ENCODE measurements around the gene SORL1-AS1.
"Not testable (repeated sequence)": the region's sequence is repeated elsewhere in the genome, so short reads cannot be mapped to it uniquely, and the experiment has no call there.

SORL1-AS1 gene

DNA sequence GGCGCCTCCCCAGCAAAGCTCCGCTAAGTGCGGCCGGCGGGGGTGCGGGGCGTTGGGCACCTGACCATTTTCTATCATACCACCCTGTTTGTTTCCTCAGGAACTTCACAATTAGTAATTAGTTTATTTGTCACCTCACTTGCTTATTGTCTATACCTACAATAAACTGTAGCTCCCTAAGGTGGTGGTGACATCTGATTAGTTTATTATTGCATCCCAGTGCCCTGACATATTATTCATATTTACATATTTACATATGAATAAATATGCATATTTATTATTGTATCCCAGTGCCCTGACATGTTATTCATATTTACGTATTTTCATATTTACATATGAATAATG, 25.4 kb downstream of the SORL1-AS1 start:
- DNase-seq (ENCODE audit: low spot score), result no peak

DNA sequence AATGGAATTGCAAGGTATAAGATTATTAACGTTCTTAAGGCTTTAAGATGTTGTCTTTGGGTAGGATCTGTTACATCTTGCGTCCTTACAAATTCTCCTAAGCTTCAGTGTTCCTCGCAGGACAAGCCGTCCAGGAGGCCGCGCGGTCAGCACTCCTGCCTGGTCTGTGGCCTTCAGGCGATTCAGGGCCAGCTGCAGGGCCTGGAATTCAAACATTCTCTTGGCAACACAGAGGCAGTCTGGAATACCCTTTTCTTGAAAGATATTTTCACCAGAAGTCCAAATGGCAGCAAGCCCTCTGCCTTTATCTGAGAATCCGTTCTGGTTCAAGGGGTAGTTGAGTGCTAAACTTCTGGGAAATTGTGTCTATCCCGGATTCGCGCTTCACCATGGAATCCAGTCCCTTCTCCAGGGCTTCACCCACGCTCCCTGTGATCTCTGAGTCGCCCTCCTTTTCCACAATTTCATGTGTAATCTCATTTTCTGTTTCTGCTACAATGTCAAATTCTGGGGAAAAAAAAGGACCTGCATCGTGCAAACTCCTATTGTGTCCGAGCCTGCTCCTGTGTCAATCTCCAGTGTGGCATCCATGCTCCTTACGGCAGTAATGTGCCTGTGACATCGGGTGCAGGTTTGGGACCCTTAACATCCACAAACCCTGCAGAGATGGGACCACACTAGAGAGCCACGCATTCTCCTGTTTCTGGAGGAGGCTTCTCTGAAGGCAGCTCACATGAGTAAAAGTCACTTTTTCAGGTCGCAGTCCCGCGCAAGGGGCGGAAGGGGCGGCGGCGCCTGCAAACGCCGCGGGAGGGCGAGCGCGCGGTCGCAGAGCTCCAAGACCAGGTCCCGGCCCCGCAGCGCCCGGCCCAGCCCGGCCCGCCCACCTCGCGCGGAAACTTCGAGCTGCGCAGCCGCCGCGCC, 26.0 kb downstream of the SORL1-AS1 start:
- DNase-seq (ENCODE audit: low spot score), result no peak

DNA sequence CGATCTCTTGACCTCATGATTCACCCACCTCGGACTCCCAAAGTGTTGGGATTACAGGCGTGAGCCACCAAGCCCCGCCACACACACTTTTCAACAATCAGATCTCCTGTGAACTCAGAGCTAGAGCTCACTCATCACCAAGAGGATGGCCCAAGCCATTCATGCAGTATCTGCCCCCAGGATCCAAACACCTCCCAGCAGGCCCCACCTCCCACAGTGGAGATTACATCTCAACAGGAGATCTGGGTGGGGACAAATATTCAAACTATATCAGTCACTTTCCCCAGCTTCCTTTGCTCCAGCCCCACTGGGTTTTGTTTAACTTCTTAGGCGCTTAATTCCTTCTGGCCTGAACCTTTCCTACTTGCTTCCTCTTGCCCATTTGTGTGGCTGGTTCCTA, 26.9 kb downstream of the SORL1-AS1 start:
- no peak for DNase-seq (ENCODE audit: low spot score)

DNA sequence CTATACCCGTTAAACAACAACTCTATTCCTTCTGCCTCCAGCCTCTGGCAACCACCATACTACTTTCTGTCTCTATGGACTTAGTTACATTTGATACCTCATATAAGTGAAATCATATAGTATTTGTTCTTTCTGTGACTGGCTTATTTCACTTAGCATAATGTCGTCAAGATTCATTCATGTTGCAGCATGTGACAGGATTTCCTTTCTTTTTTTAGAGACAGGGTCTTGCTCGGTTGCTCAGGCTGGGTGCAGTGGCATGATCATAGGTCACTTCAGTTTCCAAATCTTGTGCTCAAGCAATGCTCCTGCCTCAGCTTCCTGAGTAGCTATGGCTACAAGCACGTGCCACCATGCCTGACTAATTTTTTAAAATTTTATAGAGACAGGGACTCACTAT, 30.1 kb downstream of the SORL1-AS1 start:
- DNase-seq (ENCODE audit: low spot score), result no peak

DNA sequence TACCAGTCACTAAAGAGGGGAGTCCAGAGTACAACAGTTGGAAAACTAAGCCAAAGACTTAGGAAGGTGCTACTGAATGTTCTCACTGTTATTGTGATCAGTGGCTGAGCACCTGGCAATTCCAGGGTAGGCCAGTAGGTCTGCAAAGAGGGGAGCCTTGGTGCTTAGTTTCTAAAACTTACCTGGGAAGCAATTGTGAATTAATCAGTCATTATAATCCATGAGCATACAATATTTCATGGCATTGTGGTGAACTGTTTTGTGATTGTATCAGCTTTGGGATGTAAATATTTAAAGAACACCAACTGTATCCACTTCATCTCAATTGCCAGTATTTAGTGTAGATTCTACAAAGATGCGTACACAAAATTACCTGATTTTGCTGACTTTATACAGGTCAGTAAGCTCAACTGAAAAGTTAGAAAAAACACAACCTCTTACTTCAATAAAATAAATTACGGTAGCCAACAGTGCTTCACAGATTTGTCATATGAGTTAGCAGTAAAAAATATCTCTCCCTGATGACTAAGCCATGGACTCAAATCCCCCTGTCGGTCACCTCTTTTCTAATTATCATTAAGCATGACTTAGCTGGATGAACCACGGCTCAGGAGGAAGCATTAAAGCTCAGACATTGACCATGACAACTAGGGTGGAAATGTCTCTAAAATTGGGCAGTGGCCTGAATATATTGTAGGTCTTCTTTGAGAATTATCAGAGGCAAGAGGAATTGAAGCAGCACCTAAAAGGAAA, 31.4 kb downstream of the SORL1-AS1 start:
- no peak for DNase-seq (ENCODE audit: low spot score)

DNA sequence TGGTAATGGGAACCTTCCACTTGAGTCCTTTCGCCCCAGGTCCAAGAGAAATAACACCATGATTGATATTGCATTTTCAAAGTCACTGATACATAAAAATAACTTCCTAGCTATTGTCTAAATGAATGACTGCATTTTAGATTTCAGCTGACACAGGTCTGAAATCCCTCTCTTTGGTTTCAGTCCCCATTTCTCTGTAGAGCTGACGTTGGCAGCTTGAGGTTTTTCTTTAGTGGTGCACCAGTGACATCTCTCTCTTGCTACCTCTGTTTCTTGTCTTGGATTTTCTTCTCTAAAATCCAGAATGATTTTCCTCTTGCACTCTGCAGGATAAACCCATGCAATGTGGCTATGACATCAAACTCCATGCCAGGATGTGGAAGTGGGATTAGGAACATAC, 32.4 kb downstream of the SORL1-AS1 start:
- no peak for DNase-seq (ENCODE audit: low spot score)

DNA sequence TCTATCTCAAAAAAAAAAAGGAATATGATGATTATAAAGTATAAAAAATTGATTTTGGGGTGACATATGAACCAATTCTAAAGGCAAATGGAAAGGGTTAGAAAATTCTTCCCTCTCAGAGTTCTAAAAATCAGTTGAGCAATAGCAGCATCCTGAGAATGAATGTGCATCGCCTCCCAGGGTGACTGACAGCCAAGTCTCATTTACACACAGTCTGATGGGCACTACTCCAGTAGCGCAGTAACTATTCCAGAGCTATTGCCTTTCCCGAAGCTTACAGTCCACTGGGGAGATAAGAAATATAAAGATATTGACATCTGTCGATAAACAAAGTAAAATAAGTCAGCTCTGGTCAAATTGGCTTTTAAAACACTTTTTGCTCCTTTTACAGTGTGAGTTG, 32.9 kb downstream of the SORL1-AS1 start:
- DNase-seq (ENCODE audit: low spot score), result no peak

DNA sequence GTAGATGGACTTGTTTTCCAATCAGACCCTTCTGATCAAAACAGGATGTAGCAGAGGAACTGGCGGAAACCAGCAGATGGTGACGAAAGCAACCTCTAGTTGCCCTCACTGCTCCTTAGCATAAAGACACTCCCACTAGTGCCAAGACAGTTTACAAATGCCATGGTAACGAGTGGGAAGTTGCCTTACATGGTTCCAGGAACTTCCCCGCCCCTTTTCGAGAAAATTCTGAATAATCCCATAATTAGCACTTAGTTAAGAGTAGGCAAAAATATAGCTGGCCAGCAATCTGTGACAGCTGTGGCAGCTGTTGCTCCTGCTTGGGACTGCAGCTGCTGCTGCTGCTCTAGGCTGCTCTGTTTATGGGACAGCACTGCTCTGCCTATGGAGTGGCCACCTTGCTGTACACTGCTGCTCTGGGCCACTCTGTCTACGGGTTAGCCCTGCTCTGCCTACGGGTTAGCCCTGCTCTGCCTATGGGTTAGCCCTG, 34.1 kb downstream of the SORL1-AS1 start:
- no peak for DNase-seq (ENCODE audit: low spot score)

DNA sequence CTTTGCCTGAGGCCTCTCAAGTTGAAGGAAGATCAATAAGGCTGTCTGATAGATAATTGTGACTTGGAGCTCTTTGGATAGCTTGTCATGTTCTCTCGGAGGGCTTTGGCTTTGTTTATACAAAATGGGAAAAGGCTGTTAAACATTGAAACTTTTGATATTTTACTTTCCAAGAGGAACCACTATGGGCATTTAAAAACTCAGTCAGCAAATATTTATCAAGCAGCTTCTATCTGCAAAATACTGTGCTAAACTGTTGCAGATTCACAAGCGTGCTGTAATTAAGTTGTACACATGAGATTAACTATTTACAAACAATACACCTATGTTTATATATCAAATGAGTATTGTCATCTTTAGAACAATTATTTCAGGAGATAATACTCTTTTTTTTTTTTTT, 35.2 kb downstream of the SORL1-AS1 start:
- no peak for DNase-seq (ENCODE audit: low spot score)

DNA sequence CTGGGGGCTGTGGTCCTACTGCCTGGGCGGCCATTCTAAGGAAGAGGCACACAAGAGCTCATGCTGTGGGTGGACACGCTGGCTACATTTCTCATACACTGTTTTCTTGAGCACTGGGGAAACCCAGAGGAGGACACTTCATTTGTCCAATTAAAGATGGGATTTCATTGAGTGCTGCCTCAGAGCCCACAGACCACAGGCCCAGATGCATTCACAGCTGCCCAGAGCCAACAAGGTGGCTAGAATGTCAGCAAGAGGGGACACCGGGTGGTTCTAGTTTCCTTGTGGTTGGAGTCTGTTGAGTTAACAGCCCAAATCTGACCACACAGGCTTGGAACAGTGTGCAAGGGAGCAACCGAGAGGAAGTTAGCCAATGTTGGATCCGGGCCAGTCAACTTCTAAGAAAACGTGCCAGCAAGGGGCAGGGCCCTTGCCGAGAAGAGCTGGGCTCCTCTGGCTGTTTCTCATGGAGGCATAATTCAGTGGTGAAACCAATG, 35.7 kb downstream of the SORL1-AS1 start:
- DNase-seq (ENCODE audit: low spot score), result no peak

DNA sequence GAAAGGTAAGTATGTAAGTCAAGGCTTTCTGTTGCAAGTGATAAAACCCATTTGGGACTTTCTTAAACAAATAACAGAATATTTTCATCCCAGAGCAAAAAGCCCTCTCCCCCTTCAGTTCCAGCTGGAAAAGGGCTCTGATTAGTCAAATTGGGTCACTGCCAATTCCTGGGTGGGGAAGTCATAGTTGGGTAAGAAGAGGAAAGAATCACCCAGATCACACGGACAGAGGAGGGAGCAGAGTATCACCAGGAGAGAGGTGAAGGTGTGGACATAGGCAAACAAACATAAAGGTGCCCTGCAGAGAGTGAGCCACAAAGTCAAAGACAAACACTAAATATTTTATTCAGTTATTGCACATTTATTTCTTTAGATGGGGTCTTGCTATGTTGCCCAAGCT, 36.9 kb downstream of the SORL1-AS1 start:
- no peak for DNase-seq (ENCODE audit: low spot score)

DNA sequence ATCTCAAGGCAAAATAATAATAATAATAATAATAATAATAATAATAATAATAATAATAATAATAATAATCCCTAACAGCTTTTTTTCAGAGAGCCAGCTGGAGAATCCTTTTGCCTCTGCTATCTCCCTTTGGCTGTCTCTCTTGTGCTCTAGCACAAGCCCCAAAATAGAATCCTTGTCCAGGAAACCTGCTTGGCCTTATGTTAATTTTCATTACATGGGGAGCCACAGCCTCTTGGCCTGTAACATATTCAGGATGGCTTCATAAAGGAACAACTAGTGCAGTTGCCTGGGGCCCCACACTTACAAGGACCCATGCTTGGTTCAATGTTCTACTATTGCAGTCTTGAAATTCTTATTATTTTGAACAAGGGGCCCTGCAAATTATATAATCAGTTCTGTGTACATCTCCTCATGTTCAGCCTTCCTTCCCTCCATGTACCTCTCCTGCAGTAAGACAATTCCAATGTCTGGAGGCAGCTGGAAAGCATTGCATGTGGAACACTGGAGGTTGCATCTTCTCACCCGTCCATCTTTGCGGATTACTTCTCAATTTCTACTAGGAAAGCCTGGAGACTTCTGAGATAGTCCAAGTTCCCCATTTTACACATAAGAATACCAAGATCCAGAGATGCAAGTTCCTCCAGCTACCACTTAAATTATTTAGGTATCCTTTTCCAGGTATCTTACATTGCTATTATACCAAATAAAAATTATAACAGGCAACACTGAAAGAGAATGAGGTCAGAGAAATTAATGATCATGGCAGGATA, 38.4 kb downstream of the SORL1-AS1 start:
- no peak for DNase-seq (ENCODE audit: low spot score)

DNA sequence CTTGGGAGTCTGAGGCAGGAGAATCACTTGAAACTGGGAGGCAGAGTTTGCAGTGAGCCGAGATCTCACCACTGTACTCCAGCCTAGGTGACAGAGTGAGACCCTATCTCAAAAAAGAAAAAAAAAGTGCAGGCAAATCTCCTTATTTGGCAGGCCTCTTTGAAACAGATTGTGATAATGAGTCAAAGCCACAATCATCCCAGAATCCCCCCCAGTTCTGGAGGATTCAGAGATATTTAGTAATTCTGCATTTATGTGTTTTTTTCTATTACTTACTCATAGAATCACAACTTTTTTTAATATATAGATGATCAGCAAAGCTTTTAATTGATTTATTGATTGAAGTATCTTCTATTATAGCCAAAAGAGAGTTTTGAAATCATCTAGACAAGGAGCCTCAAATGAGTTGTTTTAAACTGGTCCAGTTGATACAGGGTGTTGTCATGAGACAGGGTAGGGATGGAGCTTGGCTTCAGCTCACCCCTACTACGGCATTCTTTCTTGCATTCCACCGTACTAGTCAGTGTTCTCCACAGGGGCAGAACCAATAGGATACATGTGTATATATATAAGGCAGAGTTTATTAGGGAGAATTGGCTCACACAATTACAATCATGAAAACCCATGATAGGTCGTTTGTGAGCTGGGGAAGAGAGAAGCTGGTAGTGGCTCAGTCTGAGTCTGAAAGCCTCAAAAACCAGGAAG, 39.9 kb downstream of the SORL1-AS1 start:
- DNase-seq (ENCODE audit: low spot score), result no peak

DNA sequence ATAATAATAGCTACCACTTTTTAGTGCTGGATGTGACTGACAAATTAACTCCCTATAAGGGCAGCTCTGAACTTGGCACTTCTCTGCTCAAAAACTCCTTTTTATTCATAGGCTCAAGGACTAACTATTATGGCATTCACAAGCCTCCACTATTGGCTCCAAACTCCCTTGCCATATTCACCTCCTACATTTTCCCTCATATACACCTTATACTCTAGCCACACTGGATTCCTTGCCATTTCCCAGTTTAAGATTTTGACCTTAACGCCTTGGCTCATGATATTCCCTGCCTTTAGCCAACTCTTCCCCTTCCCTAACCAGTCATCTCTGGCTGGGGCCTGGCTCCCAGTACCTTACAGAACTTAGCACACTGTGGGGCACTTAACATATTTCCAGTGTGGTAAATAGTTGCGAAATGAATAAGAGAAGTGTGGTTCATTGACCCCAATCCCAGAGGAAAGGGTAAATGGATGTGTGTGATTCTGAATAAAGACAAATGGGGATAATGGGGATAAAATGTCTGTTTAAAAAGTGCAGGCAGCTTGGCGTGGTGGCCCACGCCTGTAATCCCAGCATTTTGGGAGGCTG, 40.7 kb downstream of the SORL1-AS1 start:
- DNase-seq (ENCODE audit: low spot score), result no peak

DNA sequence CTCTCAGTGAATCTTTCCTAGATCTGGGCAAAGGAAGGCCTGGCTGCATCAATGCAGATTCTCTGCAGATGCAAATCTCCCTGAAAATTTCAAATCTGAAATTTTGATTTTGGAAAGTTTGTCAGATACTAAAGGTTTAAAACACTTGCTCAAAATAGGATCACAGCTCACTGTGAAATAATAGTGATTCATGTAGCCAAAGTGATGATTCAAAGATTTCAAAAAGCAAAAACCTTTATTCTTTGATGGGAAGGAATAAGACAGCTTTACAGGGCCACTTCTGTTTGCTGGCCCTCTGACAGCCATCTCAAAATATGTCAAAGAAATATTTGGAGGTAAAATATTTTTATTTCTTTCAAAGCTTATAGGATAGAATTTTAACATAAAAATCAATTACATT, 41.4 kb downstream of the SORL1-AS1 start:
- DNase-seq (ENCODE audit: low spot score), result not testable (repeated sequence)

DNA sequence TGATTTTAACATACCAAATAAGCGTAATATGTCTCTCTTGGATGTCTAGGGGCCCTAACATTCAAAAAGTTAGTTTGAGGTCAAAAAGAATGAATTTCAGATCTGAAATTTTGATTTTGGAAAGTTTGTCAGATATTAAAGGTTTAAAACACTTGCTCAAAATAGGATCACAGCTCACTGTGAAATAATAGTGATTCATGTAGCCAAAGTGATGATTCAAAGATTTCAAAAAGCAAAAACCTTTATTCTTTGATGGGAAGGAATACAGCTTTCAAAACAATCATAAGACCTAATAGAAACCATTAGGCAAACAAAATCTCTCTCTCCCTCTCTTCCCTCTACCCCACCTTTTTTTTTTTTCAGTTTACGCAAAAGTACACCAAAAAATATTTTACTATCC, 42.7 kb downstream of the SORL1-AS1 start:
- not testable (repeated sequence) for DNase-seq (ENCODE audit: low spot score)

DNA sequence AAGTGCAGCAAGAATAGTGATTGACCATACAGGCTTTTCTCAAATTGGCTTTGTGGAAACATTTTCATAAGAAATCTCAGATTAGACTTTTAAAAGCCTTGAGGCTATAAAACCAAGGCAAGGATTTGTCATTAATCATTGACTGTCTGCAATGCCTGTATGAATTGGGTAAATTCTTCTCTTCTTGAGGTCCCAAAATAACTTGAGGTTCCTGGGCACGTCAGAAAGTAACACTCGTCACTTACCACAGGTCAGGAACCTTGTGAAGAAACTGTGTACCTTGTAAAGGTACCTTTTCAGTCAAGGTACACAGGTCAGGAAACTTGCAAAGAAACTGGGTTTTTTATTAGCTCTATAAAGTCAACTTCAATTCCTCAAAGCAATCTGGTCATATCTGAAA, 43.9 kb downstream of the SORL1-AS1 start:
- DNase-seq (ENCODE audit: low spot score), result no peak

DNA sequence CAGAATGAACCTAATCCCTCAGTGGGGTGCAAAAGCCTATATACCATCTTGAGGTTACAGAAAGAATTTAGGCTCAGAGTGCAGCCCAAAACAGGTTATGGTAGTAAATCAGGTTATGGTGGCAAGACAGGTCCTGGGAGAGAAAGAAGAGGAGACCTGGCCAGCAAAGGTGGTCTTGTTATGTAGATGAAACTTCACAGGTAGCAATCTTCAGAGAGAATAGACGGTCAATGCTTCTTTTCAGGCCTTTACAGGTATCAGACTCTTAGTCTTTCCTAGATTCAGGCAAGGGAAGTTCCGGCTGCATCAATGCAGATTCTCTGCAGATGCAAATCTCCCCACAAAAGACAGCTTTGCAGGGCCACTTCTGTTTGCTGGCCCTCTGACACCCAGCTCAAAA, 46.5 kb downstream of the SORL1-AS1 start:
- DNase-seq (ENCODE audit: low spot score), result no peak

DNA sequence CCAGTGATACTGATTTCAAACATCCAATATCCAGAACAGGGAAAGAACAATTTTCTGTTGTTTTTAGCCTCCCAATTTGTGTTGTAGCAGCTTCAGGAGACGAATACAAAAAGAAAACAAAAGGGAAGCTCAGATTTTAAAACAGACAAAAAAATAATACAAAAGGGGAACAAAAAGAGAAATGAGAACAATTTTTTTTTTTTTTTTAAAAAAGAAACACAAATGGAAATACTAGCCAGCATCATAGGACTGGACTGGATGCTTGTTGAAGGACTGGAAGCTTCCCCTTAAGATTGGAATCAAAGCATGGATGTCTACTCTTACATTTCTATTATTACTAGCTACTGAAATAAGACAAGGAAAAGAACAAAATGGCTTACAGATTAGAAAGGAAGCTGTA, 47.1 kb downstream of the SORL1-AS1 start:
- no peak for DNase-seq (ENCODE audit: low spot score)

DNA sequence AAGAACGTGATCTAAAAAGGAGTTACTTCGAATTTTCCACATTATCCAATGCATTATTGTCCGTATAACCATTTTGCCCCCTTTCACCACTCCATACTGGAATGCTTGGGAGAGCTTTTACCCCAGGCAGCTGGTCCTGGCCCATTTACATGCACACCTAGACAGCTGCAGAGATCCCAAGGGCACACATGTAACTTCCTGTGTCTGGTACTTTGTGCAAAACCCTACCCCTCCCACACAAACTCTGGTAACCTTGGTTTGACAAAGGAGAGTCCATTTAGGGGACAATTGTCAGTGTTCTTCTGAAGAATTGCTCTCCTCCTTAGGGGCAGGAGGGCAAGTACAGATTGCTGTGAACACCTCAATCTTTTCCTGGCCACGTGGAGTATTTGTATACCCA, 58.0 kb downstream of the SORL1-AS1 start:
- no peak for DNase-seq (ENCODE audit: low spot score)

DNA sequence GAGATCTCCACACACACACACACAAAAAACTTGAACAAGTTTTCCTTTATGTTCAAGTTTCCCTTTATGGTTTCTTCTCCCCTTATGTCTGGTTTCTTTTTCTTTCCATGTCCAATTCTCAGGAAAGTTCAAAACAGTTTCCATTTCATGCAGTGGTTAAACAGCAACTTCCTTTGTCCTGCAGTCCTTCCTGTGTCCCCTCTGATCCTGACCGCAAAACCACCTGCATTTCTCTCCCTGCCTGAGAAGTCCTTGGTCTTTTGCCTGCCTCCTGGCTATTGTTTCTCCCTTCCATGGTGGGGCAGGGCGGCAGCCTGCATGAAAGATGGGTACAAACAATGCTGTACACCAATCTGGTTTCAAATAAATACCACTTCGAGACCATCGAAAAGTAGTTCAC, 58.9 kb downstream of the SORL1-AS1 start:
- no peak for DNase-seq (ENCODE audit: low spot score)

All from HuH-7 (cell line).